22Rv1 (cell line): ENCODE results near the gene RAB3B.

Experiments
- ZFX ChIP-seq: fragments of 450-650 bp; IDR thresholded peaks from 2 replicates; pipeline ENCODE4 v1.6.1; 2017; ENCODE audit warnings: antibody characterized with exemption, borderline replicate concordance
- TF ChIP-seq, protein P1 (sequence below): fragments of 450-650 bp; IDR thresholded peaks from 2 replicates; pipeline ENCODE4 v1.5.1; 2017; ENCODE audit warnings: mild to moderate bottlenecking

DNA sequence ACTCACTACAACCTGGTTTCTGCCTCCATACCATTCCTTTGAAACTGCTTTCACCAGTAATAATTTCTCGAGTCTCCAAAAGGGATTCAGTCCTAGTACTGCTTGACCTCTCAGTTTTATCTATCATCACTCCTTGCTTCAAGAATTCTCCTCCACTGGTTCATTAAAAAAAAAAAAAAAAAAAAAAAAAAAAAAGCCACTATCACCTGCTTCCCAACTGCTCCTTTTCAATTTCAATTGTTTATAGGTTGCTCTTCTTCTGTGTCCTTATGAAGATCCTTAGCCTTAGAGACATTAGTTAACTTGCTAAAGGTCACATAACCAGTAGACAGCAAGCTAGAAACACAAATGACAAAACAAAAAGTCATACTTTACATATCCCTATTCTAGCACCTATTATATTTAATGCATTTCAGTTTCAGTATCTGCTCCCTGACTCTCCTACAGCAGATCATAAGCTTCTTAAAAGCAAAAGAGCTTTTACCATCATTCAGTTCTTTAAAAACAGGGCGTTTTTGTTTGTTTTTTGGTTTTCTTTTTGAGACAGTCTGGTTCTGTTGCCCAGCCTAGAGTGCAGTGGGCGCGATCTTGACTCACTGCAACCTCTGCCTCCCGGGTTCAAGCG, 119.0 kb downstream of the RAB3B start:
- TF ChIP-seq, protein P1, sequence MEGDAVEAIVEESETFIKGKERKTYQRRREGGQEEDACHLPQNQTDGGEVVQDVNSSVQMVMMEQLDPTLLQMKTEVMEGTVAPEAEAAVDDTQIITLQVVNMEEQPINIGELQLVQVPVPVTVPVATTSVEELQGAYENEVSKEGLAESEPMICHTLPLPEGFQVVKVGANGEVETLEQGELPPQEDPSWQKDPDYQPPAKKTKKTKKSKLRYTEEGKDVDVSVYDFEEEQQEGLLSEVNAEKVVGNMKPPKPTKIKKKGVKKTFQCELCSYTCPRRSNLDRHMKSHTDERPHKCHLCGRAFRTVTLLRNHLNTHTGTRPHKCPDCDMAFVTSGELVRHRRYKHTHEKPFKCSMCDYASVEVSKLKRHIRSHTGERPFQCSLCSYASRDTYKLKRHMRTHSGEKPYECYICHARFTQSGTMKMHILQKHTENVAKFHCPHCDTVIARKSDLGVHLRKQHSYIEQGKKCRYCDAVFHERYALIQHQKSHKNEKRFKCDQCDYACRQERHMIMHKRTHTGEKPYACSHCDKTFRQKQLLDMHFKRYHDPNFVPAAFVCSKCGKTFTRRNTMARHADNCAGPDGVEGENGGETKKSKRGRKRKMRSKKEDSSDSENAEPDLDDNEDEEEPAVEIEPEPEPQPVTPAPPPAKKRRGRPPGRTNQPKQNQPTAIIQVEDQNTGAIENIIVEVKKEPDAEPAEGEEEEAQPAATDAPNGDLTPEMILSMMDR, result no peak
- TF ChIP-seq ZFX, result no peak
